Neuronal stem cell (in vitro differentiated cells): ENCODE results near the gene TTLL12.

ENCODE experiments used
- DNase-seq: peaks from one replicate; pipeline ENCODE4 v3.0.0-alpha.2; 2013; ENCODE audit warnings: low spot score
- H2AFZ ChIP-seq: one replicate; pipeline ENCODE4 v1.6.1; 2013; ENCODE audit warnings: mild to moderate bottlenecking, low read length, inconsistent platforms
- H2AK5ac ChIP-seq: 2 replicates; pipeline ENCODE4 v1.6.1; 2013; ENCODE audit warnings: low read depth, mild to moderate bottlenecking, inconsistent platforms, low read length, moderate library complexity, mixed read lengths
- H2BK120ac ChIP-seq: 2 replicates; pipeline ENCODE4 v1.6.1; 2013; ENCODE audit warnings: low read depth, mild to moderate bottlenecking, inconsistent platforms, low read length, moderate library complexity, mixed read lengths
- H2BK12ac ChIP-seq: one replicate; pipeline ENCODE4 v1.6.1; 2013; ENCODE audit warnings: low read length, inconsistent platforms
- H2BK15ac ChIP-seq: 2 replicates; pipeline ENCODE4 v1.6.1; 2013; ENCODE audit warnings: mild to moderate bottlenecking, low read length, inconsistent platforms, mixed read lengths
- H2BK5ac ChIP-seq: one replicate; pipeline ENCODE4 v1.6.1; 2013; ENCODE audit warnings: inconsistent platforms, mild to moderate bottlenecking, low read length, moderate library complexity
- H3K14ac ChIP-seq: one replicate; pipeline ENCODE4 v1.6.1; 2013; ENCODE audit warnings: low read length, inconsistent platforms
- H3K18ac ChIP-seq: 2 replicates; pipeline ENCODE4 v1.6.1; 2013; ENCODE audit warnings: low read length, inconsistent platforms
- H3K23ac ChIP-seq: 2 replicates; pipeline ENCODE4 v1.6.1; 2013; ENCODE audit warnings: low read depth, mild to moderate bottlenecking, mixed read lengths, low read length, inconsistent platforms; ENCODE audit not compliant: poor library complexity
- H3K27ac ChIP-seq: replicated peaks from 3 replicates; pipeline ENCODE4 v1.5.1; 2013; ENCODE audit warnings: low read length, inconsistent platforms
- H3K27me3 ChIP-seq, 3 experiments: 2 replicates each; pipeline ENCODE4 v1.6.1; 2013; ENCODE audit warnings: low read length in 3 of 3, mild to moderate bottlenecking in 2 of 3, inconsistent platforms in 1 of 3, low read depth in 1 of 3, mixed read lengths in 1 of 3, moderate library complexity in 1 of 3; ENCODE audit not compliant: control insufficient read depth in 3 of 3, insufficient read depth in 3 of 3
- H3K36me3 ChIP-seq, 2 donors: replicated peaks in 1 of 2; 2 replicates each; pipeline ENCODE4 v1.6.1; 2013; ENCODE audit warnings: low read length in 2 of 2; ENCODE audit not compliant: control insufficient read depth in 2 of 2, insufficient read depth in 2 of 2
- H3K4ac ChIP-seq: 2 replicates; pipeline ENCODE4 v1.6.1; 2013; ENCODE audit warnings: inconsistent platforms, mild to moderate bottlenecking, low read length, moderate library complexity
- H3K4me1 ChIP-seq, 2 donors: 1 replicate in 1 of 2; 2 replicates in 1 of 2; pipeline ENCODE4 v1.6.1; 2013; ENCODE audit warnings: low read length in 2 of 2, low read depth in 1 of 2; ENCODE audit not compliant: control insufficient read depth in 2 of 2, insufficient read depth in 1 of 2
- H3K4me2 ChIP-seq: one replicate; pipeline ENCODE4 v1.6.1; 2013; ENCODE audit warnings: mild to moderate bottlenecking, low read length, inconsistent platforms; ENCODE audit not compliant: insufficient read depth, poor library complexity, severe bottlenecking
- H3K4me3 ChIP-seq, 2 donors: 2 replicates each; pipeline ENCODE4 v1.5.1; 2013; ENCODE audit warnings: low read length in 2 of 2, mild to moderate bottlenecking in 2 of 2, inconsistent platforms in 1 of 2, moderate library complexity in 1 of 2
- H3K79me1 ChIP-seq: one replicate; pipeline ENCODE4 v1.6.1; 2013; ENCODE audit warnings: low read depth, mild to moderate bottlenecking, inconsistent platforms, low read length, moderate library complexity
- H3K9ac ChIP-seq: one replicate; pipeline ENCODE4 v1.6.1; 2013; ENCODE audit warnings: mild to moderate bottlenecking, low read depth, low read length, inconsistent platforms; ENCODE audit not compliant: poor library complexity
- H3K9me3 ChIP-seq, 2 donors: replicated peaks in 1 of 2; 2 replicates each; pipeline versions ENCODE3 to v1.6.1; 2013; ENCODE audit warnings: low read length in 2 of 2, mild to moderate bottlenecking in 2 of 2, inconsistent platforms in 1 of 2, low read depth in 1 of 2, mixed read lengths in 1 of 2, moderate library complexity in 1 of 2; ENCODE audit not compliant: control insufficient read depth in 2 of 2, insufficient read depth in 1 of 2
- H4K8ac ChIP-seq: one replicate; pipeline ENCODE4 v1.6.1; 2013; ENCODE audit warnings: low read depth, mild to moderate bottlenecking, inconsistent platforms, low read length, moderate library complexity
- H4K91ac ChIP-seq: one replicate; pipeline ENCODE4 v1.6.1; 2013; ENCODE audit warnings: low read length, low read depth, mild to moderate bottlenecking, inconsistent platforms; ENCODE audit not compliant: poor library complexity
- WGBS, 2 donors: extraction: QIAGEN DNeasy Blood & Tissue Kit; methylation state at CpG; one replicate each; pipeline ENCODE4 v1.1.7; 2013; ENCODE audit warnings: missing lambda C conversion rate in 2 of 2, mixed read lengths in 1 of 2; ENCODE audit not compliant: insufficient read length in 2 of 2, insufficient replicate concordance in 1 of 2; ENCODE audit errors: extremely low coverage in 2 of 2; 5-methylcytosine and 5-hydroxymethylcytosine counted together

Gene TTLL12

DNA sequence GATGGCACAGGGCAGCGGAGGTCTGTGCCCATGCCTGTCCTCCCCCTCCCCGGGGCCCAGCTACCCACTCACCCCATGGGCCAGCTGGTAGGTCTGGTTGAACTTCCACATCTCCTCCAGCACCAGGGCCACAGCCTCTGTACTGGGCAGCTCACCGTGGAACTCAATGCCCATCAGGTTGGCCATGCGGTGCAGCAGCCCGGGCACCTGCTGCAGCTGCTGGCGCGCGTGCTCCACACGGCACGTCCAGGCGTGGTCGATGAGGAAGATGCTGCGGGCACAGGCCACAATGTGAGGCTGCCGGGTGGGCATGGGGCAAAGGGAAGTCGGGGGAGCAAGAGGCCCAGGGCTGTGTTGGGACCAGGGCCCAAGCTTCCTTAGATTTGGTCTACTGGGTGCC lies 6.3 kb downstream of the TTLL12 start:
- Histone ChIP-seq H3K18ac (no peak overlapping the region), H2AFZ (no peak overlapping the region), H4K8ac (no peak overlapping the region), H4K91ac (peak overlapping the region; percentile 64), H3K36me3 (peaks cover 49 to 65% of the 10 kb centered on the region in 2 donors), H3K4me1 (peaks cover 4% of the 10 kb centered on the region in 2 donors), H3K23ac (peak overlapping the region; percentile 73), H3K4me2 (no peak overlapping the region), H3K9me3 (peaks cover 0 to 4% of the 10 kb centered on the region in 2 donors), H3K14ac (peak overlapping the region; percentile 21), H2AK5ac (no peak overlapping the region), H3K27ac (no peak overlapping the region), H3K4ac (peak overlapping the region; percentile 66), H2BK120ac (no peak overlapping the region), H2BK5ac (no peak overlapping the region), H3K79me1 (peaks cover 21% of the 10 kb centered on the region), H3K27me3 (no peaks in the 10 kb centered on the region), H3K9ac (no peak overlapping the region), H2BK12ac (no peak overlapping the region), H2BK15ac (no peak overlapping the region), H3K4me3 (peak overlapping the region in 1 of 2 donors; percentile 59)
- no peak for DNase-seq
- no CpG with 5 or more reads among the region's 15 CpGs for WGBS, 2 donors

DNA sequence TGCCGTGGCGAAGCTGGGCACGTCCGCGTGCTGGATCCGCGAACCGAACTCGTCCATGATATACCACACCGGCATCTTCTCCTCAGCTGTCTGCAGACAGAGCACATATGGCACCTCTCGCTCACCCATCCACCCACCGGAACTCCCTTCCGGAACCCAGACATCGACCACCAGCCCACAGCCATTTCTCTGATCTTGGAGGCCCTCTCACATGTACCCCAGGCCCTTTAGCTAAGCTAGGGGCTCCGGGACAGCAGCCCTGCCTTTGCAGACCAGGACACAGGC lies 7.1 kb downstream of the TTLL12 start:
- H3K14ac ChIP-seq, result no peak overlapping the region
- no peak overlapping the region for H3K4me2 ChIP-seq
- peaks cover 16% of the 10 kb centered on the region for H3K79me1 ChIP-seq
- H3K4me3 ChIP-seq, result peak overlapping the region in 1 of 2 donors; percentile 25
- H2BK15ac ChIP-seq, result no peak overlapping the region
- no peak for DNase-seq
- no peak overlapping the region for H3K4ac ChIP-seq
- H3K23ac ChIP-seq, result no peak overlapping the region
- no CpG with 5 or more reads among the region's 15 CpGs for WGBS, 2 donors
- no peaks in the 10 kb centered on the region for H3K27me3 ChIP-seq
- H2AFZ ChIP-seq, result no peak overlapping the region
- H2BK5ac ChIP-seq, result no peak overlapping the region
- H4K91ac ChIP-seq, result no peak overlapping the region
- H3K18ac ChIP-seq, result no peak overlapping the region
- peaks cover 53 to 72% of the 10 kb centered on the region in 2 donors for H3K36me3 ChIP-seq
- peaks cover 0 to 4% of the 10 kb centered on the region in 2 donors for H3K9me3 ChIP-seq
- H3K4me1 ChIP-seq, result no peaks in the 10 kb centered on the region
- no peak overlapping the region for H3K27ac ChIP-seq
- no peak overlapping the region for H2AK5ac ChIP-seq
- no peak overlapping the region for H2BK12ac ChIP-seq
- no peak overlapping the region for H4K8ac ChIP-seq
- H2BK120ac ChIP-seq, result no peak overlapping the region
- H3K9ac ChIP-seq, result no peak overlapping the region

DNA sequence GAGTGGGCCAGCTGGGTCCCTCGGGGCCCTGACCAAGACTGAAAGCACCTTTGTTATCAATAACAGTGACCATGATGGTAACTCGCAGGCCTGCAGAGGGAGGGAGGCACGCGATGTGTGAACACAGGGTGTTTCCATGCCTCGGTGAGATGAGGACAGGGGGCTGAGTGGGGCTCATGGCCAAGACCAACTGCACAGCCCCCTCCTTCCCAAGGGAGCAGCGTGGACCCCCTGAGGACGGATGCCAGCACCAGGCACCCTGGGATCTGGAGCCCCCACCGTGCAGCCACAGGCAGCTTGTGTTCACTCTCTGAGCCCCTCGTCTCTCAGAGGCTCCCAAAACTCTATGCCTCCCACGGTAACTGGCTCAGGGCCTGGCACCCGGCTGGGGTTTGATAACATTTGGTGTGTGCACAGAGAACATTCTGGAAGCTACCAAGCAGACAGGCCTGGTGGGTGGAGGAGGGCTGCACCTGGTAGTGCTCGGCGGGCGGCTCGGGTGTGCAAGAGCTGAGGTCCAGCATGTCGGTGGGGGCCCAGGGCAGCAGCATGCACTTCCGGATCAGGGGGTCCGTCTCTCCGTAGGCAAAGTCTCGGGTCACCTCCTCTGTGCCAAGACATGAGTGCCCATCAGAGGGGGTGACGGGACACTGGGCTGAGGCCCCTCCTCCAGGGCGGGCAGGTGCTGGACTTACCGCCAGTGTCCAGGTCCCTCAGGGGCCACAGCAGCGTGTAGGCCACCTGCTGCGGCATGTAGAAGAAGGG lies 7.6 kb downstream of the TTLL12 start:
- no peak overlapping the region for H3K27ac ChIP-seq
- no CpG with 5 or more reads among the region's 25 CpGs for WGBS, 2 donors

DNA sequence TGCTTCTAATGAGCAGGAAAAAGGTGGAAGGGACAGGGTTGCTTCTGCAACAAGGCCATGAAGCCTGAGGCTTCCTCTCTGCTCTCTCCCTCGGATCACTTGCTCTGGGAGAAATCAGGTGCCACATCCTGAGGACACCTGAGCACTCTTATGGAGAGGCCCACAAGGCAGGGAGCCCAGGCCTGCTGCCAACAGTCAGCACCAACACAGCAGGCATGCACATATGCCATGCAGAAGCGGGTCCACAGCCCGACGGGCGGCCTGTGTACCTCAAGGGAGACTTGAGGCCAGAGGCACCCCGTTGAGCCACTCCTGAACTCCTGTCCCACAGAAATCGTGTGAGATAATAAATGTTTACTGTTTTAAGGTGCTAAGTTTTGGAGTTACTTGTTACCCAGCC lies 9.5 kb downstream of the TTLL12 start:
- Histone ChIP-seq H2BK12ac (no peak overlapping the region), H3K4me2 (no peak overlapping the region), H3K4ac (no peak overlapping the region), H3K27me3 (no peaks in the 10 kb centered on the region), H4K8ac (no peak overlapping the region), H3K9ac (no peak overlapping the region), H2BK15ac (no peak overlapping the region), H2BK120ac (no peak overlapping the region), H3K4me3 (no peak overlapping the region), H3K79me1 (peaks cover 13% of the 10 kb centered on the region), H3K4me1 (no peaks in the 10 kb centered on the region), H3K9me3 (peaks cover 0 to 4% of the 10 kb centered on the region in 2 donors), H4K91ac (no peak overlapping the region), H3K14ac (no peak overlapping the region), H3K18ac (no peak overlapping the region), H2BK5ac (no peak overlapping the region), H3K23ac (no peak overlapping the region), H2AFZ (no peak overlapping the region), H3K36me3 (peaks cover 64 to 89% of the 10 kb centered on the region in 2 donors), H2AK5ac (no peak overlapping the region), H3K27ac (no peak overlapping the region)
- WGBS, 2 donors, result no CpG with 5 or more reads among the region's 7 CpGs
- DNase-seq, result no peak

More for the DNA sequence above, 7.6 kb downstream of the TTLL12 start:
- Histone ChIP-seq H2BK15ac (no peak overlapping the region), H3K9ac (no peak overlapping the region), H3K23ac (no peak overlapping the region), H3K18ac (peak overlapping the region; percentile 33), H4K8ac (no peak overlapping the region), H2BK12ac (no peak overlapping the region), H4K91ac (no peak overlapping the region), H2AFZ (no peak overlapping the region), H3K9me3 (peaks cover 0 to 4% of the 10 kb centered on the region in 2 donors), H3K4me1 (no peaks in the 10 kb centered on the region), H2AK5ac (no peak overlapping the region), H2BK5ac (no peak overlapping the region), H3K14ac (no peak overlapping the region), H2BK120ac (no peak overlapping the region), H3K79me1 (peaks cover 16% of the 10 kb centered on the region), H3K36me3 (peaks cover 58 to 77% of the 10 kb centered on the region in 2 donors), H3K4me3 (peak overlapping the region in 1 of 2 donors; percentile 25), H3K27me3 (no peaks in the 10 kb centered on the region), H3K4ac (no peak overlapping the region), H3K4me2 (no peak overlapping the region)
- no peak for DNase-seq
